H7 (cell line): ENCODE results near the gene KCNJ16. TPM values are rescaled to one million over a fixed set of nuclear protein-coding genes. Genes with fewer than 3 reads are reported as not detected.

Experiments
- DNase-seq: peaks from one replicate; pipeline ENCODE4 v3.0.0; 2012
- H3K27me3 ChIP-seq: 2 replicates; pipeline ENCODE4 v1.6.0; 2011; ENCODE audit warnings: mild to moderate bottlenecking, low read length; ENCODE audit not compliant: control insufficient read depth, insufficient read depth
- H3K36me3 ChIP-seq: replicated peaks from 2 replicates; pipeline ENCODE4 v1.5.1; 2011; ENCODE audit warnings: low read length; ENCODE audit not compliant: control insufficient read depth, insufficient read depth
- H3K4me3 ChIP-seq: 2 replicates; pipeline ENCODE4 v1.5.1; 2011; ENCODE audit warnings: low read depth, mild to moderate bottlenecking, control low read depth, low read length, moderate library complexity; ENCODE audit not compliant: insufficient read depth
- total RNA-seq: library from RNA; depleted of rRNA; stranded (reverse); fragments of >200 nt; shearing (Covaris generic); gene quantifications from 2 replicates; pipeline ENCODE4 v1.2.3, GENCODE V29; 2014; rRNA removed

Gene KCNJ16
- total RNA-seq, 1 experiment from 2014 or later = 0.76 TPM

DNA sequence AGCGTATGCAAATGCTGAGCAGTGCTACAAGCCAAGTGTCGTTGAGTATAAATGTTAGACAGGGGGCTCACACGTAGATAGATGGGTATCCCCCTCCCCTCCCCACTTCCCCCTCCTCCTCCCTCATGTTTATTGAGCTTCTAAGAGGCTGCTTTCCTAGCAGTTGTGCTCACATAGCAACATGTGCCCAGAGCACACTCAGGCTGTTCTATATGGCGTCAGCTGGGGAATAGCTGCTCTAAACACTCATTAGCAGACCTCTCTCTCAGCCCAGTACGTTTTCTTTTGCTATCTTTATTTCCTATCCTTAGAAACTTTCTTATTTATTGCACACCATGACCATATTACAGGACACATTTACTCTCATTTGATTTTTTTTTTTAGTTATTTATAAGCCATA lies 96.1 kb downstream of the KCNJ16 start:
- DNase-seq = no peak
- Histone ChIP-seq H3K36me3 (no peaks in the 10 kb centered on the region), H3K4me3 (no peak overlapping the region; the same call in 1 of the 2 replicates), H3K27me3 (peaks cover 27% of the 10 kb centered on the region)

DNA sequence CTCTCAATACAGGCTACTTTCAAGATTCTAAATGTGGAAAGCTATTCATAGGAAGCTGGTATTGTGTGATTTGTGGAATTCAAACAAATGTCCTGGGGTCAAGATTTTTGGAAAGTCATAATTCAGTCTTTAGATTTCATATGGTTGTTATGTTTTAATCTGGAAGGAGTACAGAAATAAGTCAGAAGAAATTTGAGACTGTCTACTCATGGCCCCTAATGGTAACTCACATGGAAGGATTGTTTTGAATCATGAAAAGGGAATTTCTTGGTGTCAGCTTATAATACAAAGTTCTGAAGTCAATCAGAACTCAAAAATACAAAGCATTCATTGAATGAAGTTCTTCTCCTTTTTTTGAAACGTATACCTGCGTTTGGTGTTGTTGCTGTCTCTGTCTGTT lies 97.4 kb downstream of the KCNJ16 start:
- no peak for DNase-seq
- peaks cover 27% of the 10 kb centered on the region for H3K27me3 ChIP-seq
- H3K36me3 ChIP-seq = peaks cover 1% of the 10 kb centered on the region; the same call in 1 of the 2 replicates

DNA sequence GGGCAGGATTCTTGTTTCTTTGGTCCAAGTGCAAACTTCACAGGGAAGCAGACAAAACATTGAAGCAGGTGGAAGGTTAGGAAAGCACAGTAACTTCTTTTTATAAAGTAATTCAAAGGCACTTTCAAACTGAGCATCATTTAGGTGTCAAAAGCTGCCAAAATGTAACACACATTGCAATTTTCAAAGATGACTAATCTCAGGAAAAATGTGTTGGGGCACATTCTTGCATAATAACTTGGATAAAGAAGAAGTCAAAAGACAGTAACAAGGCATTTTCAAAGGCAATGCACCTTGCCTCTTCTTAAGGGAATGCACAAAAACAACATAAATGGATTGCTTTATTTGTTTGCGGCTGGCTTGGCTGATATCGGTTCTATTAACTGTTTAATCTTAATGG lies 97.9 kb downstream of the KCNJ16 start:
- Histone ChIP-seq H3K4me3 (no peak overlapping the region), H3K36me3 (peaks cover 1% of the 10 kb centered on the region; the same call in 1 of the 2 replicates), H3K27me3 (peaks cover 27% of the 10 kb centered on the region)
- DNase-seq = no peak

More for the DNA sequence above, 97.4 kb downstream of the KCNJ16 start:
- no peak overlapping the region for H3K4me3 ChIP-seq

DNA sequence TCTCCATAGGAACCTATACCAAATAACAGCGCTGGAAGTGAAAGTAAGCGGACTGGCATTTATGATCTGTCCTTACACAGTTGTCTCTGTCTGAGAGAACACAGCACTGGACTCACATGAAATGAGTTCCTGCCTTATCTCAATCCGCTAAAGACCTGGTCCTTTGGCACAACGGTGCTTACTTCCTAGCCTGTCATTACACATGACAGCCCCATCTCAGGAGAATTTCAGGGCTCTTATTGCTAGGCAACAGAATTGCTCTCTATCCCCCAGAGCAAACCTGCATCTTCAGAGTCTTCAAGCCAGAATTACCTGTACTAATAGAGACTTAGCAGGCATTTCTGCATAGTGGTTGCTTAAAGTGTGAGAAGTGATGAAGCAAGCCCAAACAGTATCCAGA lies 98.7 kb downstream of the KCNJ16 start:
- Histone ChIP-seq H3K27me3 (peaks cover 21% of the 10 kb centered on the region), H3K36me3 (peaks cover 1% of the 10 kb centered on the region; the same call in 1 of the 2 replicates), H3K4me3 (no peak overlapping the region)
- DNase-seq = no peak

DNA sequence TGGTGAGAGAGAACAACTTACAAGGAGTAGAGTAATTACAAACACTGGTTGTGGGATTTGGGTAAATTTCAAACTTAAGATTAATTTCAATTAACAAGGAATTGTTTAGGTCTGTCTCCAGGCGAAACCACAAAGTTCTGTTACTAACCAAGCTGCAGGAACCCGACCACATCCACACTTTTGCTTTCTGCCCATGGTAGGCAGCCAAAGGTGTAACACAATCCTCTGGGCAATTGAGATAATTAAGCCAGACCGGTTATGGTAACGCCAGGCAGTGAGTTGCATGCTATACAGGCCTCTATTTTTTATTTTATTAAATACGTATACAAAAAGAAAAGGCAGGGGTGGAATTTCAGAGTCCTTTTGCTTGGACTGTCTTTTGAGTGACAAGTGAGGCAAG lies 106.4 kb downstream of the KCNJ16 start:
- H3K27me3 ChIP-seq = no peaks in the 10 kb centered on the region
- DNase-seq = no peak
- H3K4me3 ChIP-seq = no peak overlapping the region
- H3K36me3 ChIP-seq = peaks cover 1% of the 10 kb centered on the region; the same call in 1 of the 2 replicates

DNA sequence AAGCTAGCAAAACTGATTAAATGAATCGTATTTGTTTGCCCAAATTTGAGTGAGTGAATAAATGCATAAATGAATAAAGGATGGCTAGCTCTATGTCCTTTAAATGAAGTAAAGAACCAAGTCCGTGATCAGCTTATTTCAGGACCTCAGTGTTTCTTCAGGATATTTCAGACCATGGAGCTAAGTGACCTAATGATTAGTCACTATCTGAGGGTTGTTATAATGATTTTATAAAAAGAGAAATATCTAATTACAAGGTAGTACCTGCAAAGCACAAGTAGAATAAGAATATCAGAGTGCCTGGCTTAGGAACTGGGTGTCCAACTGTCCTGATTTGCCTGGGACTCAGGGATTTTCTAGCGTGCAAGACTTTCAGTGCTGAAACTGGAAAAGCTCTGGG lies 106.8 kb downstream of the KCNJ16 start:
- peaks cover 1% of the 10 kb centered on the region; the same call in 1 of the 2 replicates for H3K36me3 ChIP-seq
- H3K4me3 ChIP-seq = no peak overlapping the region
- no peaks in the 10 kb centered on the region for H3K27me3 ChIP-seq
- DNase-seq = no peak

DNA sequence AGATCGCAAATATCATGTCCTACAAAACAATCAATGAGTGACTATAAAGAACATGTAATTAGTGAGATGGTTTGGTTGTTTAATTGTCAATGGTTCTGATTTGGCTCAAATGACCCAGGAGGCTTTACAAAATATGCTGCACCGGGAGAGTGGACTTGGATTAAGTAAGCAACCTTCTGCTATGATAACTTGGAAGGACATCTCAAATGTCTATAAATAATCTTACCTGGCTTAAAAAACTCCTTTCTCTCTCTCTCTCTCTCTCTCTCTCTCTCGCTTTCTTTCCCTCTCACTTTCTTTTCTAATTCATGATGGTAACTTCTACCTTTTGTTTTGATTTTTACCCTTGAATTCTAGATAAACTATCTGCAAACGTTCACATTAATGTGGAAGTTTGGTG lies 108.5 kb downstream of the KCNJ16 start:
- DNase-seq = no peak
- Histone ChIP-seq H3K4me3 (no peak overlapping the region), H3K27me3 (no peaks in the 10 kb centered on the region), H3K36me3 (no peaks in the 10 kb centered on the region)

DNA sequence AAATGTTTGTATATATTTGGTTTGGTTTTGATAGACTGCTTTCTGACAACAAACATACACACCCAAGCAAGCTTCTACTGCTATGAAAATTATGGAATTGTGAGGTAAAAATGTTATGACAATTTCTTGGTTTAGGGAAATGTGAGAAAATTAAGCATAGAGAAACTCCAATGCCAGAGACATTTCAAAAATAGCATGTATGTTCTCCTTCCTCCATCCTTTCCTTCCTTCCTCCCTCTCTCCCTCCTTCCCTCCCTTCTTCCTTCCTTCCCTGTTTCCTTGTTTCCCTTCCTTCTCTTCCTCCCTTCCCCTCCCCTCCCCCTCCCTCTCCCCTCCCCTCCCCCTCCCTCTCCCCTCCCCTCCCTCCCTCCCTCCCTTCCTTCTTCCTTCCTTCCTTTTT lies 109.2 kb downstream of the KCNJ16 start:
- no peaks in the 10 kb centered on the region for H3K36me3 ChIP-seq
- no peak for DNase-seq
- no peak overlapping the region for H3K4me3 ChIP-seq
- H3K27me3 ChIP-seq = no peaks in the 10 kb centered on the region

DNA sequence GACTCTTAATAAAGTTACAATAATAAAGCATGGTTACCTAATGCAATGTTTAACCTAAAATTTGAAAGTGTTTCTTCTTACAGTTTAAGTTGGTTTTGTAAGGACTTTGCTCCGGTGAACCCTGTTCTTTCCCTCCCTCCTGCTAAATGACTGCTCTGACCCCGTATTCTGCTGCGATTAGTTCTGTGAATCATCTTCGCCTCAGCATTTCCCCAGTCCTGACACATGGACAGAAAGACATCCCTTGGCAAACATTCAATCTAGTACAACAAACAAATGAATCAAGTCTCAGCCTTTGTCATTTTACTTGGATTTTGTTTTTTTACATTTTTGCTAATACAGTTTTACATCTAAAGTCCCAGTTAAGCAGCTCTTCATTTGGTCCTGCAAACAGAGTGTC lies 109.7 kb downstream of the KCNJ16 start:
- H3K36me3 ChIP-seq = no peaks in the 10 kb centered on the region
- no peak overlapping the region for H3K4me3 ChIP-seq
- no peaks in the 10 kb centered on the region for H3K27me3 ChIP-seq
- DNase-seq = no peak

Other genes with a start within 250 kb of the KCNJ16 start
- 0.11 and 0.14 TPM in 2 replicates for gene KCNJ2, start 94.3 kb downstream of the KCNJ16 start, total RNA-seq